Prostate gland (tissue), 2 donors: Measurements from ENCODE around the gene SRR. TPM values are rescaled to one million over a fixed set of nuclear protein-coding genes. Genes with fewer than 3 reads are reported as not detected.
"Not testable (repeated sequence)": the region's sequence is repeated elsewhere in the genome, so short reads cannot be mapped to it uniquely, and the experiment has no call there.

Experiments
- DNase-seq: peaks from one replicate; pipeline ENCODE4 v3.0.0-alpha.2; 2019; ENCODE audit warnings: low spot score
- H3K27ac ChIP-seq, 2 donors: fragments of 200-600 bp; sonication (generic); 2 replicates each; pipeline ENCODE4 v1.5.1; 2017 to 2019
- H3K27me3 ChIP-seq: fragments of 200-600 bp; sonication (generic); replicated peaks from 2 replicates; pipeline ENCODE4 v1.5.1; 2019; ENCODE audit not compliant: insufficient read depth
- H3K36me3 ChIP-seq, 2 donors: fragments of 200-600 bp; sonication (generic); 1 replicate in 1 of 2; 2 replicates in 1 of 2; pipeline versions ENCODE4 v1.5.1 to v1.8.1; 2017 to 2019
- H3K4me1 ChIP-seq: fragments of 200-600 bp; sonication (generic); replicated peaks from 2 replicates; pipeline ENCODE4 v1.5.1; 2019
- H3K4me3 ChIP-seq, 2 donors: fragments of 200-600 bp; sonication (generic); 2 replicates each; pipeline ENCODE4 v1.5.1; 2017 to 2019
- H3K9me3 ChIP-seq: fragments of 200-600 bp; sonication (generic); 2 replicates; pipeline ENCODE4 v1.5.1; 2017
- CTCF ChIP-seq, 4 experiments: fragments of 200-600 bp in 2 of 4; fragments of 450-650 bp in 2 of 4; sonication (generic) in 2 of 4; IDR thresholded peaks; 1 replicate in 3 of 4; 2 replicates in 1 of 4; pipeline ENCODE4 v1.5.1; 2016 to 2019; ENCODE audit warnings: antibody characterized with exemption in 4 of 4, mild to moderate bottlenecking in 2 of 4, moderate library complexity in 2 of 4
- POLR2A ChIP-seq: fragments of 450-650 bp; IDR thresholded peaks from one replicate; pipeline ENCODE4 v1.6.1; 2016; ENCODE audit warnings: antibody characterized with exemption, mild to moderate bottlenecking
- POLR2AphosphoS5 ChIP-seq: sonication (generic); formaldehyde crosslinking; IDR thresholded peaks from one replicate; pipeline ENCODE4 v1.6.1; 2017; ENCODE audit warnings: antibody characterized with exemption
- WGBS: methylation state at CpG from one replicate; pipeline ENCODE4 v1.1.5; 2018; 5-methylcytosine and 5-hydroxymethylcytosine counted together
- intact Hi-C: fragments of 100-400 bp; cut with DNase I; formaldehyde crosslinking; loops from one replicate; pipeline ENCODE4 v1.14.2; 2022
- total RNA-seq, 2 donors: library from RNA; depleted of rRNA; stranded (reverse); fragments of >200 nt; gene quantifications; one replicate each; pipeline ENCODE4 v1.1.0, GENCODE V29; 2016

The SRR gene
- total RNA-seq, 2 donors from 2014 or later = 10.8 to 27.5 TPM

- 94% methylated on average over 22 of the region's 22 CpGs for WGBS
Measured at GRCh38 chr17:2299756-2300155, 4.0 kb upstream of the SRR start.

GRCh38 chr17:2302778-2303203 is 959 bp upstream of the SRR start:
- WGBS = 2% methylated on average over 12 of the region's 12 CpGs
- Histone ChIP-seq H3K27ac (peak overlapping the region; percentile 95 to 96), H3K9me3 (no peaks in the 10 kb centered on the region), H3K4me1 (peaks cover 5% of the 10 kb centered on the region), H3K27me3 (no peaks in the 10 kb centered on the region), H3K4me3 (peak overlapping the region; percentile 95 to 96), H3K36me3 (peaks cover 0 to 12% of the 10 kb centered on the region in 2 donors)
- TF ChIP-seq POLR2AphosphoS5 (no peak), POLR2A (no peak), CTCF (IDR thresholded peaks at IDR 0.05) (no peak)
- DNase-seq = no peak
- intact Hi-C loops = no loop called here

More at GRCh38 chr17:2299756-2300155, 4.0 kb upstream of the SRR start:
- H3K9me3 ChIP-seq = no peaks in the 10 kb centered on the region
- no peak for TF ChIP-seq POLR2AphosphoS5
- no peak for TF ChIP-seq CTCF (IDR thresholded peaks at IDR 0.05)
- no peak for TF ChIP-seq POLR2A
- H3K36me3 ChIP-seq = peaks cover 0 to 12% of the 10 kb centered on the region in 2 donors
- peaks cover 5% of the 10 kb centered on the region for H3K4me1 ChIP-seq
- DNase-seq = no peak
- H3K27ac ChIP-seq = no peak overlapping the region
- no peaks in the 10 kb centered on the region for H3K27me3 ChIP-seq
- H3K4me3 ChIP-seq = no peak overlapping the region
- intact Hi-C loops = no loop called here

- TF ChIP-seq POLR2AphosphoS5 (no peak), POLR2A (no peak), CTCF (IDR thresholded peaks at IDR 0.05) (no peak)
- Histone ChIP-seq H3K9me3 (no peaks in the 10 kb centered on the region), H3K27me3 (no peaks in the 10 kb centered on the region), H3K4me1 (peaks cover 5% of the 10 kb centered on the region), H3K27ac (no peak overlapping the region), H3K4me3 (no peak overlapping the region), H3K36me3 (peaks cover 0 to 6% of the 10 kb centered on the region in 2 donors)
- whole genome bisulfite sequencing = 94% methylated on average over 4 of the region's 4 CpGs
- intact Hi-C loops = no loop called here
- DNase-seq = no peak
Measured at GRCh38 chr17:2304931-2305330, 1.2 kb downstream of the SRR start.

- WGBS = 41% methylated on average over 6 of the region's 6 CpGs
- TF ChIP-seq POLR2AphosphoS5 (no peak), POLR2A (no peak), CTCF (IDR thresholded peaks at IDR 0.05) (no peak)
- Histone ChIP-seq H3K36me3 (no peaks in the 10 kb centered on the region), H3K9me3 (no peaks in the 10 kb centered on the region), H3K4me3 (no peak overlapping the region), H3K4me1 (no peaks in the 10 kb centered on the region), H3K27me3 (no peaks in the 10 kb centered on the region), H3K27ac (no peak overlapping the region)
- DNase-seq = no peak
- intact Hi-C loops = no loop called here
Measured at GRCh38 chr17:2309338-2310154, 5.8 kb downstream of the SRR start.

GRCh38 chr17:2312736-2313135 is 9.0 kb downstream of the SRR start:
- Histone ChIP-seq H3K27ac (no peak overlapping the region), H3K36me3 (no peaks in the 10 kb centered on the region), H3K4me1 (no peaks in the 10 kb centered on the region), H3K27me3 (no peaks in the 10 kb centered on the region), H3K4me3 (no peak overlapping the region), H3K9me3 (no peaks in the 10 kb centered on the region)
- intact Hi-C loops = no loop called here
- 86% methylated on average over 5 of the region's 5 CpGs for WGBS
- TF ChIP-seq CTCF (IDR thresholded peaks at IDR 0.05) = no peak
- no peak for TF ChIP-seq POLR2AphosphoS5
- no peak for TF ChIP-seq POLR2A
- DNase-seq = no peak

- H3K9me3 ChIP-seq, intact Hi-C loops, H3K27ac ChIP-seq, H3K27me3 ChIP-seq, DNase-seq, H3K36me3 ChIP-seq, H3K4me1 ChIP-seq, H3K4me3 ChIP-seq: not testable (repeated sequence)
- WGBS = 97% methylated on average over 7 of the region's 7 CpGs
Measured at GRCh38 chr17:2316916-2317205, 13.1 kb downstream of the SRR start.
